Astrocyte (in vitro differentiated cells and primary cell): ENCODE measurements around the gene DPF3. TPM values are rescaled to one million over a fixed set of nuclear protein-coding genes. Genes with fewer than 3 reads are reported as not detected.

Source experiments
- DNase-seq: peaks from one replicate; pipeline ENCODE4 v3.0.0-alpha.2; 2010; ENCODE audit warnings: low read depth
- FAIRE-seq: peaks from 2 replicates; lab custom pipeline; 2011; peaks lifted over from hg19 to GRCh38; lab: Jason Lieb, UNC
- H2AFZ ChIP-seq: 2 replicates; pipeline ENCODE4 v1.6.0; 2012; ENCODE audit warnings: low read depth, low read length, inconsistent platforms
- H3K27ac ChIP-seq: 2 replicates; pipeline ENCODE4 v1.5.1; 2011; ENCODE audit warnings: low read depth, low read length, inconsistent platforms
- H3K27me3 ChIP-seq: 2 replicates; pipeline ENCODE4 v1.6.0; 2011; ENCODE audit warnings: low read length, inconsistent platforms; ENCODE audit not compliant: insufficient read depth
- H3K36me3 ChIP-seq: 2 replicates; pipeline ENCODE4 v1.5.1; 2011; ENCODE audit warnings: low read length, inconsistent platforms; ENCODE audit not compliant: insufficient read depth
- H3K4me1 ChIP-seq: 2 replicates; pipeline ENCODE4 v1.5.1; 2011; ENCODE audit warnings: low read length, inconsistent platforms; ENCODE audit not compliant: insufficient read depth
- H3K4me2 ChIP-seq: 2 replicates; pipeline ENCODE4 v1.6.0; 2012; ENCODE audit warnings: low read length, inconsistent platforms
- H3K4me3 ChIP-seq: 2 replicates; pipeline ENCODE4 v1.5.1; 2011; ENCODE audit warnings: low read depth, mild to moderate bottlenecking, low read length, inconsistent platforms; ENCODE audit not compliant: insufficient read depth
- H3K79me2 ChIP-seq: 2 replicates; pipeline ENCODE4 v1.6.0; 2012; ENCODE audit warnings: mild to moderate bottlenecking, low read length, inconsistent platforms; ENCODE audit not compliant: insufficient read depth
- H3K9ac ChIP-seq: 2 replicates; pipeline ENCODE4 v1.6.0; 2012; ENCODE audit warnings: mild to moderate bottlenecking, low read length, inconsistent platforms
- H3K9me3 ChIP-seq: 2 replicates; pipeline ENCODE4 v1.5.1; 2012; ENCODE audit warnings: low read depth, mild to moderate bottlenecking, low read length, inconsistent platforms; ENCODE audit not compliant: insufficient read depth
- H4K20me1 ChIP-seq: 2 replicates; pipeline ENCODE4 v1.6.0; 2012; ENCODE audit warnings: low read length, inconsistent platforms; ENCODE audit not compliant: insufficient read depth
- H3K27ac Mint-ChIP-seq: one replicate; pipeline ENCODE4 v1.8.0; 2021; ENCODE audit warnings: mild to moderate bottlenecking, mixed read lengths; ENCODE audit not compliant: unreplicated experiment
- H3K27me3 Mint-ChIP-seq: one replicate; pipeline ENCODE4 v1.8.0; 2021; ENCODE audit warnings: low read depth, mixed read lengths; ENCODE audit not compliant: unreplicated experiment
- H3K36me3 Mint-ChIP-seq: one replicate; pipeline ENCODE4 v1.8.0; 2021; ENCODE audit warnings: low read depth, mixed read lengths; ENCODE audit not compliant: unreplicated experiment
- H3K4me1 Mint-ChIP-seq: one replicate; pipeline ENCODE4 v1.8.0; 2021; ENCODE audit warnings: low read depth, mixed read lengths; ENCODE audit not compliant: unreplicated experiment
- H3K4me3 Mint-ChIP-seq: one replicate; pipeline ENCODE4 v1.8.0; 2021; ENCODE audit warnings: mild to moderate bottlenecking, moderate library complexity, mixed read lengths; ENCODE audit not compliant: unreplicated experiment
- H3K9me3 Mint-ChIP-seq: one replicate; pipeline ENCODE4 v1.8.0; 2021; ENCODE audit warnings: mild to moderate bottlenecking, mixed read lengths; ENCODE audit not compliant: unreplicated experiment
- CTCF ChIP-seq: IDR thresholded peaks from 2 replicates; pipeline ENCODE4 v1.5.1; 2011; ENCODE audit warnings: low read depth, mild to moderate bottlenecking, inconsistent platforms, low read length, moderate library complexity; ENCODE audit not compliant: insufficient read depth
- EZH2 ChIP-seq: IDR thresholded peaks from 2 replicates; pipeline ENCODE4 v1.6.1; 2012; ENCODE audit warnings: mild to moderate bottlenecking, low read length, inconsistent platforms; ENCODE audit not compliant: insufficient read depth
- total RNA-seq: library from RNA; stranded (reverse); gene quantifications from 2 replicates; pipeline ENCODE4 v1.2.1, GENCODE V29; 2021

The DPF3 gene
- total RNA-seq, 1 donor from 2014 or later, result 2.4 TPM

- Histone ChIP-seq H3K36me3 (peaks cover 4% of the 10 kb centered on the region), H2AFZ (no peak overlapping the region), H3K9me3 (no peaks in the 10 kb centered on the region), H3K4me3 (no peak overlapping the region), H3K79me2 (no peaks in the 10 kb centered on the region), H3K27me3 (no peaks in the 10 kb centered on the region), H3K27ac (peak overlapping the region; percentile 84), H3K4me2 (peak overlapping the region; percentile 50), H3K9ac (no peak overlapping the region), H4K20me1 (no peaks in the 10 kb centered on the region), H3K4me1 (peaks cover 32% of the 10 kb centered on the region)
- DNase-seq (no peak), FAIRE-seq (no peak)
- no peak overlapping the region for H3K27ac Mint-ChIP-seq
- H3K27me3 Mint-ChIP-seq, result no peaks in the 10 kb centered on the region
- H3K4me3 Mint-ChIP-seq, result no peak overlapping the region
- peaks cover 4% of the 10 kb centered on the region for H3K9me3 Mint-ChIP-seq
- TF ChIP-seq EZH2, result no peak
- TF ChIP-seq CTCF, result no peak
- peaks cover 9% of the 10 kb centered on the region for H3K36me3 Mint-ChIP-seq
- peaks cover 16% of the 10 kb centered on the region for H3K4me1 Mint-ChIP-seq
Measured at GRCh38 chr14:72677664-72678063, 216.2 kb downstream of the DPF3 start.

DNA sequence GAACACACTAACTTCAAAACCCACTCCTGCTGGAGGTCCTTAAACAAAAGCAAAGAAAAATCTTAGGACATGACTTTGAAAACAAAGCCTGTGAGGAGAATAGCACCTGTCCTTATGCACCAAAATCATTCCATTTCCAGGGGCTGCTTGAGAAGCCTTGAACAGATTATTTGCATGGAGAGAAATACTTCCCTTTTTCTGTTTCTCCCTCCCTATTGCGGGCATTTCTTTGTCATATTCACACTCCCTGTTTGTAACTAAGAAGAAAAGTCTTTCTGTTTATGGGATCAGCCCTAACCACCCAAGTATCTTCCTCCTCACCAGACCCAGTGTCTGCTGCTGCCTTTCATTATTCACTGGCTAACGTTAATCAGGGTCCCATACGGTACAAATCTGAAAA lies 218.8 kb downstream of the DPF3 start:
- H3K36me3 ChIP-seq, result peaks cover 10% of the 10 kb centered on the region
- peaks cover 6% of the 10 kb centered on the region for H3K4me1 Mint-ChIP-seq
- H3K27me3 ChIP-seq, result no peaks in the 10 kb centered on the region
- H3K36me3 Mint-ChIP-seq, result peaks cover 7% of the 10 kb centered on the region
- no peaks in the 10 kb centered on the region for H3K9me3 ChIP-seq
- H2AFZ ChIP-seq, result no peak overlapping the region
- FAIRE-seq (no peak), DNase-seq (no peak)
- H3K9me3 Mint-ChIP-seq, result peaks cover 6% of the 10 kb centered on the region
- H3K9ac ChIP-seq, result no peak overlapping the region
- H3K4me3 ChIP-seq, result no peak overlapping the region
- H3K27me3 Mint-ChIP-seq, result no peaks in the 10 kb centered on the region
- no peaks in the 10 kb centered on the region for H3K79me2 ChIP-seq
- H3K27ac Mint-ChIP-seq, result no peak overlapping the region
- H3K27ac ChIP-seq, result no peak overlapping the region
- H3K4me3 Mint-ChIP-seq, result no peak overlapping the region
- TF ChIP-seq CTCF (no peak), EZH2 (no peak)
- H4K20me1 ChIP-seq, result no peaks in the 10 kb centered on the region
- no peak overlapping the region for H3K4me2 ChIP-seq
- peaks cover 26% of the 10 kb centered on the region for H3K4me1 ChIP-seq

- peaks cover 7% of the 10 kb centered on the region for H3K36me3 Mint-ChIP-seq
Measured at GRCh38 chr14:72673179-72673578, 220.7 kb downstream of the DPF3 start.

More at GRCh38 chr14:72673179-72673578, 220.7 kb downstream of the DPF3 start:
- TF ChIP-seq EZH2, result no peak
- Mint-ChIP-seq H3K4me1 (peaks cover 3% of the 10 kb centered on the region), H3K27ac (no peak overlapping the region), H3K4me3 (no peak overlapping the region), H3K27me3 (no peaks in the 10 kb centered on the region), H3K9me3 (peaks cover 6% of the 10 kb centered on the region)
- no peak overlapping the region for H2AFZ ChIP-seq
- FAIRE-seq (no peak), DNase-seq (no peak)
- H3K4me3 ChIP-seq, result no peak overlapping the region
- no peaks in the 10 kb centered on the region for H3K79me2 ChIP-seq
- H3K36me3 ChIP-seq, result peaks cover 10% of the 10 kb centered on the region
- no peaks in the 10 kb centered on the region for H3K9me3 ChIP-seq
- H3K9ac ChIP-seq, result no peak overlapping the region
- peaks cover 10% of the 10 kb centered on the region for H3K4me1 ChIP-seq
- no peak overlapping the region for H3K4me2 ChIP-seq
- H3K27me3 ChIP-seq, result no peaks in the 10 kb centered on the region
- H3K27ac ChIP-seq, result no peak overlapping the region
- no peaks in the 10 kb centered on the region for H4K20me1 ChIP-seq
